Chondrocyte (in vitro differentiated cells): ENCODE results near the gene RAD51AP2. TPM values are rescaled to one million over a fixed set of nuclear protein-coding genes. Genes with fewer than 3 reads are reported as not detected.

Experiments
- DNase-seq: peaks from one replicate; pipeline ENCODE4 v3.0.0; 2021; ENCODE audit warnings: mixed read lengths, low spot score
- H3K27ac Mint-ChIP-seq: one replicate; pipeline ENCODE4 v1.8.0; 2021; ENCODE audit warnings: mild to moderate bottlenecking, moderate library complexity, mixed read lengths; ENCODE audit not compliant: unreplicated experiment
- H3K27me3 Mint-ChIP-seq: 2 replicates; pipeline ENCODE4 v1.8.0; 2021; ENCODE audit warnings: low read depth, mixed read lengths
- H3K36me3 Mint-ChIP-seq: 2 replicates; pipeline ENCODE4 v1.8.0; 2021; ENCODE audit warnings: low read depth, mixed read lengths
- H3K4me1 Mint-ChIP-seq: 2 replicates; pipeline ENCODE4 v1.8.0; 2021; ENCODE audit warnings: low read depth, mild to moderate bottlenecking, mixed read lengths
- H3K4me3 Mint-ChIP-seq: one replicate; pipeline ENCODE4 v1.8.0; 2021; ENCODE audit warnings: mild to moderate bottlenecking, moderate library complexity, mixed read lengths; ENCODE audit not compliant: unreplicated experiment
- H3K9me3 Mint-ChIP-seq: 2 replicates; pipeline ENCODE4 v1.8.0; 2021; ENCODE audit warnings: low read depth, mixed read lengths
- CTCF ChIP-seq: fragments of 200-600 bp; sonication (generic); IDR thresholded peaks from 2 replicates; pipeline ENCODE4 v1.5.0; 2021; ENCODE audit warnings: antibody characterized with exemption, mild to moderate bottlenecking, moderate library complexity
- total RNA-seq: library from RNA; stranded (reverse); gene quantifications from 3 replicates; pipeline ENCODE4 v1.2.1, GENCODE V29; 2021

The RAD51AP2 gene
- total RNA-seq, 1 donor from 2014 or later = not detected

GRCh38 chr2:17482651-17483050, 35.6 kb downstream of the RAD51AP2 start:
- Mint-ChIP-seq H3K27ac (no peak overlapping the region), H3K36me3 (no peaks in the 10 kb centered on the region), H3K4me1 (no peaks in the 10 kb centered on the region), H3K4me3 (no peak overlapping the region), H3K27me3 (peaks cover 14% of the 10 kb centered on the region), H3K9me3 (no peaks in the 10 kb centered on the region)
- no peak for DNase-seq
- TF ChIP-seq CTCF = no peak

GRCh38 chr2:17479875-17480274, 38.4 kb downstream of the RAD51AP2 start:
- Mint-ChIP-seq H3K27ac (no peak overlapping the region), H3K36me3 (no peaks in the 10 kb centered on the region), H3K9me3 (no peaks in the 10 kb centered on the region), H3K4me3 (no peak overlapping the region), H3K4me1 (no peaks in the 10 kb centered on the region), H3K27me3 (peaks cover 9% of the 10 kb centered on the region)
- no peak for DNase-seq
- TF ChIP-seq CTCF = no peak

GRCh38 chr2:17476830-17477229, 41.4 kb downstream of the RAD51AP2 start:
- Mint-ChIP-seq H3K4me3 (no peak overlapping the region), H3K4me1 (no peaks in the 10 kb centered on the region), H3K27ac (no peak overlapping the region), H3K27me3 (peaks cover 9% of the 10 kb centered on the region), H3K9me3 (no peaks in the 10 kb centered on the region), H3K36me3 (no peaks in the 10 kb centered on the region)
- no peak for DNase-seq
- TF ChIP-seq CTCF = no peak

GRCh38 chr2:17476064-17476463, 42.2 kb downstream of the RAD51AP2 start:
- Mint-ChIP-seq H3K9me3 (peaks cover 2% of the 10 kb centered on the region), H3K4me1 (no peaks in the 10 kb centered on the region), H3K27ac (no peak overlapping the region), H3K27me3 (peaks cover 9% of the 10 kb centered on the region), H3K4me3 (no peak overlapping the region), H3K36me3 (no peaks in the 10 kb centered on the region)
- no peak for DNase-seq
- TF ChIP-seq CTCF = no peak

GRCh38 chr2:17475286-17475685, 43.0 kb downstream of the RAD51AP2 start:
- DNase-seq = no peak
- Mint-ChIP-seq H3K9me3 (peaks cover 9% of the 10 kb centered on the region), H3K4me1 (no peaks in the 10 kb centered on the region), H3K36me3 (no peaks in the 10 kb centered on the region), H3K4me3 (no peak overlapping the region), H3K27me3 (peaks cover 9% of the 10 kb centered on the region), H3K27ac (no peak overlapping the region)
- TF ChIP-seq CTCF = no peak
